ENCODE data around the gene RASD2.

The RASD2 gene

DNA sequence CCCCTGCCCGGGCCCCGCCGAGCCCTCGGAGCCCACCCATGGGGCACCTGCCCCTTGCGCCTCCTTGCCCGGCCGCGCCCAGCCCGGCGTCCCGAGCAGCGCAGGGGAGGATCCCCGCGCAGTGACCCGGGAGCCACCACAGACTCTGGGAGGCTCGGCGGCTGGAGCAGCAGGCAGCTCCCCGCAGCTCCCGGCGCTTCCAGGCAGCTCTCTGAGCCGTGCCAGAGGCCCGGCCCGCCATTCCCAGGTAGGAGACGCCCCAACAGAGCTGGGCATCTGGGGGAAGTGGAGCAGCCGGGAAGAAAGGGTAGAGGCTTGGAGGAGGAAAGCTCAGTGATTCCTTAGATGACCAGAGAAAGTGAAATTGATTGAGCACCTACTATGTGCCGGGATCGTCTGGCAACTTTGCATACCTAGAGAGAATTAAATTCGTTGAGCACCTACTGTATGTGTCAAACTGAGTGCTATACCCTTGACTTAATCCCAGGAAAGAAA lies 670 bp downstream of the RASD2 start:
- DNase-seq (ENCODE audit: low read depth, low spot score): no peak

GRCh38 chr22:35542157-35542938 lies 1.7 kb downstream of the RASD2 start:
- no peak for DNase-seq (ENCODE audit: low read depth, low spot score)

GRCh38 chr22:35542939-35543516 lies 2.4 kb downstream of the RASD2 start:
- DNase-seq (ENCODE audit: low read depth, low spot score): no peak

- no peak for DNase-seq (ENCODE audit: low read depth, low spot score)
Measured at GRCh38 chr22:35543702-35544101, 3.1 kb downstream of the RASD2 start.

- DNase-seq (ENCODE audit: low read depth, low spot score): no peak
Measured at GRCh38 chr22:35544189-35544588, 3.6 kb downstream of the RASD2 start.

GRCh38 chr22:35544827-35545226 lies 4.2 kb downstream of the RASD2 start:
- no peak for DNase-seq (ENCODE audit: low read depth, low spot score)

DNA sequence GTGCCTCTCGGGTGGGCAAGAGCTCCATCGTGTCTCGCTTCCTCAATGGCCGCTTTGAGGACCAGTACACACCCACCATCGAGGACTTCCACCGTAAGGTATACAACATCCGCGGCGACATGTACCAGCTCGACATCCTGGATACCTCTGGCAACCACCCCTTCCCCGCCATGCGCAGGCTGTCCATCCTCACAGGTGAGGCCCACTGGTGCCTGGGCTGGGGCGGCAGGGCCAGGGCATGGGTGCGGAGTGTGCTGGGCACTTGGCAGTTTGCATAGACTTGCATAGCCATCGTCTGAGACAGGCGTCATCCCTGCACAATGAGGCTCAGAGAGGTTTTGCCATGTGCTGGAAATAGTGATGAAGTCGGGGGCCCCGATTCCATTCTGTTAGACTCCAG lies 6.3 kb downstream of the RASD2 start:
- no peak for DNase-seq (ENCODE audit: low read depth, low spot score)

- no peak for DNase-seq (ENCODE audit: low read depth, low spot score)
Measured at GRCh38 chr22:35547987-35548721, 7.5 kb downstream of the RASD2 start.

DNA sequence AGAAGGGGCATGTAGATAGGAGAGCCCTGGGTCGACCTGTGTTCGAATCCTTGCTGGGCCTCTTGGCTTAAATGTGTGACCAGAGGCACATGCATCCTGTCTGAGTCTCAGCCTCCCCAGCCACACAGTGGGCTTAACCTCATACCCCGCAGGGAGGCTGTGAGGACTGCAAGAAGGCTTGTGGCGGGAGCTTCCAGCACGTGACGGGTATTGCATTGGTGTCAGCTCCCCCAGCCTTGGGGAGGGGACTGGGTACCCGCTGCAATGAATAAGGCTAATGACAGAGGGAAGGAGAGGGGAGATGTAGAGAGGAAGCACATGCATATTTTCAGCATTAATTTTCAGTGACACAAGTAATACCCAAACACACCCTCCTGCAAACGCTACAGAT lies 8.1 kb downstream of the RASD2 start:
- DNase-seq (ENCODE audit: low read depth, low spot score): no peak

DNA sequence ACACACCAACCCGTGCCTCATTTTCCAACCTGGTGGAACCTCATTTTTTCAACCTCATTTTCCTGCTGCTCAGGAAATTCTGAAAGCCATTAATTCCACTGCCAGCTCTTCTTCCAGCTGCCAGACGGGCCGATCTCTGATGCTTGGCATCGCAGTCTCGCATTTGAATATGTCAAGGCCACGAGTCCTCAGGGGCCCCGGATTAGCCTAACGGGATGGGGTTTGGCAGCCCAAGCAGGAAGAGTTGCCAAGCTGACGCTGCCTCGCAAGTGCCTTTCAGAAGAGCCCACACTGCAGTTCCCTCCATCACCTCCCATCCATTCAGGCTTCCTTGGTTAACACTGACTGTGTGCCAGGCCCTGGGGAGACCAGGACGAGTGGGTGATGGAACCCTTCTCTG lies 8.7 kb downstream of the RASD2 start:
- peak; percentile 60 for DNase-seq (ENCODE audit: low read depth, low spot score)

GRCh38 chr22:35551549-35552177 lies 11.0 kb downstream of the RASD2 start:
- no peak for DNase-seq (ENCODE audit: low read depth, low spot score)

- DNase-seq (ENCODE audit: low read depth, low spot score): no peak
Measured at GRCh38 chr22:35552196-35552842, 11.7 kb downstream of the RASD2 start.

DNA sequence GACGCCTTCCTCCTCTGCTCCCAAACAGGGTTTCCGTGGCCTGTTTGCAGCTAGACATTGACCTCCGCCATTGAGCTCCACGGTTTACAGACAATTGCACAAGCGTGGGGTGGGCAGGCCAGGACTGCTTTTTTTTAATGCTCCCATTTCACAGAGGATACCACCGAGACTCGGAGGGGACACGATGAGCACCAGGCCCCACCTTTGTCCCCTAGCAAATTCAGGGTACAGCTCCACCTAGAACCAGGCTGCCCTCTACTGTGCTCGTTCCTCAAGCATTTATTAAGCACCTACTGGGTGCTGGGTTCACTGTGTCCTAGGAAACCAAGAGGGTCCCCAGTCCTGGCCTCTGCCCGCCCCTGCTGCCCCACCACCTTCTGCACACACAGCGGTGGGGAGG lies 12.2 kb downstream of the RASD2 start:
- DNase-seq (ENCODE audit: low read depth, low spot score): no peak

GRCh38 chr22:35553341-35553740 lies 12.7 kb downstream of the RASD2 start:
- DNase-seq (ENCODE audit: low read depth, low spot score): no peak

DNA sequence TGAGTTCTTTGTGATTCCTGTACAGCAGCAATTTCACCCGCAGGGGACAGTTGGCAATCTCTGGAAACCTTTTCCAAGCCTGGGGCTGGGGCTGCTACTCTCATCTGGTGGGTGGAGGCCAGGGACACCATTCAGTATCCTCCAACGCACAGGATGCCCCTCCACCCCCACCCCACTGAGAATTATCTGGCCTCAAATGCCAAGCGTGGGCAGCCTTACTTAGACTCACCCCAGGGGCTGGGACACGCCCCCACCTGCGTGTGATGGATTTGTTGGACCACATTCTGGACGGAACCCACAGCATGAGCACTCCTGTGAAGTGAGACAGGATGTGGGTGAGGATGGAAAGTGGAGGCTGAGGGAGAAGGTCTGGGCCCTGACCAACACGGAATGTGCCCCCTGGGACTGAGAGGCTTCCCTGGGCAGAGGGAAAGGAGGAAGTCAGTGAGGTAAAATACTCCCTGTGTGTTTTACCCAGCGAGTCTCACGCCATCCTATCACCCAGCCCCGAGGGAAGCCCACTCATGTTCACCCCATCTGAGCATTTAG lies 13.7 kb downstream of the RASD2 start:
- no peak for DNase-seq (ENCODE audit: low read depth, low spot score)

- peak; percentile 43 for DNase-seq (ENCODE audit: low read depth, low spot score)
Measured at GRCh38 chr22:35555483-35555890, 14.9 kb downstream of the RASD2 start.

GRCh38 chr22:35555946-35556547 lies 15.4 kb downstream of the RASD2 start:
- DNase-seq (ENCODE audit: low read depth, low spot score): no peak

DNA sequence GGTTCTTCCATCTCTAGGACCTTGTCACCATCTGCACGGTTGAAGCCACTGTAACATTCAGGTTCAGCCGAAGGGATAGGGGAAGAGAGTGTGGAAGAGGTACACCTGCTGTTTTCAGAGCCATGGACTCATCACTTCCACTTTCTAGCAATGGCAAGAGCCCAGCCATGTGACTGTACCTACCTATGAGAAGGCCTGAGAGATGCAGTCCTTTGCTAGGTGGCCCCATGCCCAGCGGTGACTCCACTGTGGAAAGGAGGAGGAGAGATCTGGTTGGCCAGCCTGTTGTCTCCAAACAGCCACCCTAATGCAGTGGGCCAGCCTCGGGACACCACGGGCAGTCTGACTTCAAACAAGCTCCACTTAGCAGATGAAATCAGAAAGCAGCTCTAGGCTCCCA lies 16.0 kb downstream of the RASD2 start:
- DNase-seq (ENCODE audit: low read depth, low spot score): no peak

DNA sequence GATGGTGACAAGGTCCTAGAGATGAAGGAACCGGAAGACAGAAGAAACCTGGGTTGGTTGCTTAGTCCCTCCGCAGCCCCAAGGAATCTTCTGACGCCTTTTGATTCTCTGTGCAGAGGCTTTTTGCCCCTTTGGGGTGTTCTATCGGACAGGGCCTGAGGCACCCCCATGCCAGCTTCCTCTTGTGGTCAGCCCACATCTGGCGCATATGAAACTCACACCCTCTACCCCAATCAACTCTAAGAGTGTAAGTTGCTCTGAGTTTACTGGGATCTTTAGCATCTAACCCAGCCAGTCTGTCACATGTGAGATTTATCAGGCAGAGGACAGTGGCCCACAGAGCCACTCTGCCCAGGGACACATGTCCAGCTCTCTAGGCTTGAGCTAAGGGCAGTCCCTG lies 17.4 kb downstream of the RASD2 start:
- no peak for DNase-seq (ENCODE audit: low read depth, low spot score)

- no peak for DNase-seq (ENCODE audit: low read depth, low spot score)
Measured at GRCh38 chr22:35558719-35559118, 18.1 kb downstream of the RASD2 start.

All from astrocyte of the hippocampus (primary cell).